GM12878 (cell line): Measurements from ENCODE around the gene LENG9. TPM values are rescaled to one million over a fixed set of nuclear protein-coding genes. Genes with fewer than 3 reads are reported as not detected.
A peak's percentile ranks its signal among the peaks of the same experiment; 100 is the strongest.

Experiments used
- ATAC-seq: fragments of 200-7000 bp; cut with Tn5 transposase; 3 replicates; pipeline ENCODE4 v1.9.1; 2020; ENCODE audit warnings: mild to moderate bottlenecking, moderate library complexity
- BruUV-seq: library from RNA; stranded (reverse); fragments of 400-500 nt; replicated peaks from 2 replicates; lab custom pipeline; 2021; lab: Mats Ljungman, UMichigan
- CTCF ChIA-PET: fragments of 300-600 bp; sonication (Branson Sonifier 250); formaldehyde crosslinking; extraction: SDS; loops from one replicate; lab custom pipeline; 2021; ENCODE audit warnings: inconsistent platforms; lab: Yijun Ruan, JAX
- POLR2A ChIA-PET: fragments of 350-600 bp; formaldehyde crosslinking; extraction: SDS; loops from one replicate; lab custom pipeline; 2021; ENCODE audit warnings: inconsistent platforms; lab: Charles Lee
- RAD21 ChIA-PET: fragments of 300-600 bp; sonication (Branson Sonifier 250); formaldehyde crosslinking; loops from one replicate; lab custom pipeline; 2023; ENCODE audit warnings: antibody characterized with exemption; ENCODE audit not compliant: unreplicated experiment; lab: Charles Lee
- SMC1A ChIA-PET: fragments of 300-600 bp; sonication (Branson Sonifier 250); formaldehyde crosslinking; loops from one replicate; lab custom pipeline; 2023; ENCODE audit not compliant: unreplicated experiment, uncharacterized antibody; lab: Charles Lee
- DNase-seq: peaks from one replicate; pipeline ENCODE4 v3.0.0-alpha.2; 2011; ENCODE audit warnings: low read depth, low spot score
- FAIRE-seq: peaks from 3 replicates; lab custom pipeline; 2011; peaks lifted over from hg19 to GRCh38; lab: Jason Lieb, UNC
- H2AFZ ChIP-seq: 2 replicates; pipeline ENCODE4 v1.6.0; 2011; ENCODE audit warnings: low read depth, low read length, control low read depth; ENCODE audit not compliant: control insufficient read depth
- H3K27ac ChIP-seq: 2 replicates; pipeline ENCODE4 v1.5.1; 2011; ENCODE audit warnings: control low read depth; ENCODE audit not compliant: control insufficient read depth, insufficient read depth
- H3K27me3 ChIP-seq, 2 experiments: replicated peaks in 1 of 2; 2 replicates each; pipeline versions ENCODE4 v1.6.0 to v1.6.1; 2011; ENCODE audit warnings: low read length in 1 of 2; ENCODE audit not compliant: control insufficient read depth in 2 of 2, insufficient read depth in 2 of 2
- H3K36me3 ChIP-seq, 2 experiments: 2 replicates each; pipeline ENCODE4 v1.5.1; 2011; ENCODE audit warnings: low read length in 1 of 2; ENCODE audit not compliant: control insufficient read depth in 2 of 2, insufficient read depth in 2 of 2
- H3K4me1 ChIP-seq: 2 replicates; pipeline ENCODE4 v1.6.1; 2011; ENCODE audit warnings: mild to moderate bottlenecking, low read length, moderate library complexity, mixed read lengths; ENCODE audit not compliant: control insufficient read depth, insufficient read depth
- H3K4me2 ChIP-seq: 2 replicates; pipeline ENCODE4 v1.6.0; 2011; ENCODE audit warnings: control low read depth; ENCODE audit not compliant: control insufficient read depth, insufficient read depth
- H3K4me3 ChIP-seq: fragments of 200-600 bp; sonication (generic); 2 replicates; pipeline ENCODE4 v1.5.1; 2016
- H3K79me2 ChIP-seq: 2 replicates; pipeline ENCODE4 v1.6.0; 2011; ENCODE audit warnings: low read length; ENCODE audit not compliant: control insufficient read depth, insufficient read depth
- H3K9ac ChIP-seq: 2 replicates; pipeline ENCODE4 v1.8.0; 2011; ENCODE audit warnings: low read length, control low read depth, mixed read lengths; ENCODE audit not compliant: control insufficient read depth, insufficient read depth
- H3K9me3 ChIP-seq: replicated peaks from 3 replicates; pipeline ENCODE4 v1.5.1; 2011; ENCODE audit warnings: mild to moderate bottlenecking, low read length; ENCODE audit not compliant: control insufficient read depth, insufficient read depth
- H4K20me1 ChIP-seq: 2 replicates; pipeline ENCODE4 v1.6.0; 2011; ENCODE audit not compliant: control insufficient read depth, insufficient read depth
- BHLHE40 ChIP-seq, 2 experiments: fragments of 450-650 bp in 1 of 2; IDR thresholded peaks; 2 replicates each; pipeline ENCODE4 v1.6.1; 2011 to 2017; ENCODE audit warnings: low read depth in 2 of 2, borderline replicate concordance in 1 of 2, improper control_type of control experiment in 1 of 2, low read length in 1 of 2, mild to moderate bottlenecking in 1 of 2
- CBX3 ChIP-seq: fragments of 200-600 bp; sonication (generic); IDR thresholded peaks from 2 replicates; pipeline ENCODE4 v1.6.1; 2016; ENCODE audit warnings: low read depth, borderline replicate concordance
- FOXM1 ChIP-seq: IDR thresholded peaks from 2 replicates; pipeline ENCODE4 v1.6.1; 2012; ENCODE audit warnings: low read depth, mild to moderate bottlenecking, inconsistent platforms, low read length, moderate library complexity
- HDAC2 ChIP-seq: fragments of 200-600 bp; sonication (generic); IDR thresholded peaks from 2 replicates; pipeline ENCODE4 v1.6.1; 2017
- IKZF1 ChIP-seq: fragments of 450-650 bp; conservative IDR thresholded peaks from 2 replicates; pipeline ENCODE4 v1.6.1; 2017; ENCODE audit warnings: antibody characterized with exemption, mild to moderate bottlenecking
- IKZF2 ChIP-seq, 2 experiments: fragments of 450-650 bp; IDR thresholded peaks; 2 replicates each; pipeline ENCODE4 v1.6.1; 2017; ENCODE audit warnings: mild to moderate bottlenecking in 2 of 2, moderate library complexity in 2 of 2
- JUNB ChIP-seq: IDR thresholded peaks from 2 replicates; pipeline ENCODE4 v1.6.1; 2016; ENCODE audit warnings: antibody characterized with exemption, mild to moderate bottlenecking
- KDM1A ChIP-seq: fragments of 200-600 bp; sonication (generic); IDR thresholded peaks from 2 replicates; pipeline ENCODE4 v1.6.1; 2016; ENCODE audit warnings: borderline replicate concordance
- KLF5 ChIP-seq: fragments of 450-650 bp; IDR thresholded peaks from 2 replicates; pipeline ENCODE4 v1.6.1; 2014; ENCODE audit warnings: mild to moderate bottlenecking; ENCODE audit not compliant: partially characterized antibody
- MEF2A ChIP-seq: IDR thresholded peaks from 2 replicates; pipeline ENCODE4 v1.6.1; 2011; ENCODE audit warnings: low read depth, mild to moderate bottlenecking, low read length, moderate library complexity; ENCODE audit not compliant: insufficient read depth
- MYC ChIP-seq: IDR thresholded peaks from 2 replicates; pipeline ENCODE4 v1.6.1; 2011; ENCODE audit warnings: mild to moderate bottlenecking, low read length, moderate library complexity, inconsistent platforms; ENCODE audit not compliant: insufficient read depth, insufficient replicate concordance, insufficient read length, severe bottlenecking
- NR2F1 ChIP-seq: fragments of 450-650 bp; conservative IDR thresholded peaks from 2 replicates; pipeline ENCODE4 v1.6.1; 2017; ENCODE audit warnings: mild to moderate bottlenecking
- PAX5 ChIP-seq: IDR thresholded peaks from 2 replicates; pipeline ENCODE4 v1.6.1; 2011; ENCODE audit warnings: low read depth, low read length, borderline replicate concordance
- POLR2AphosphoS2 ChIP-seq: IDR thresholded peaks from 2 replicates; pipeline ENCODE4 v1.6.1; 2011; ENCODE audit warnings: low read depth, mild to moderate bottlenecking, low read length, improper control_type of control experiment, moderate library complexity
- RUNX3 ChIP-seq: IDR thresholded peaks from 2 replicates; pipeline ENCODE4 v1.6.1; 2012; ENCODE audit warnings: low read length, inconsistent platforms
- SP1 ChIP-seq: IDR thresholded peaks from one replicate; pipeline ENCODE4 v1.6.1; 2011; ENCODE audit warnings: low read depth, low read length
- SPI1 ChIP-seq: IDR thresholded peaks from 2 replicates; pipeline ENCODE4 v1.6.1; 2011; ENCODE audit warnings: low read depth, mild to moderate bottlenecking, low read length, moderate library complexity, borderline replicate concordance; ENCODE audit not compliant: insufficient read depth
- SUPT20H ChIP-seq: IDR thresholded peaks from 2 replicates; pipeline ENCODE4 v1.6.1; 2011; ENCODE audit warnings: low read depth, mild to moderate bottlenecking, low read length, moderate library complexity, borderline replicate concordance; ENCODE audit not compliant: control insufficient read depth
- USF2 ChIP-seq: IDR thresholded peaks from 2 replicates; pipeline ENCODE4 v1.6.1; 2011; ENCODE audit warnings: low read depth, low read length, improper control_type of control experiment, borderline replicate concordance
- ZNF274 ChIP-seq: IDR thresholded peaks from one replicate; pipeline ENCODE4 v1.8.0; 2011; ENCODE audit not compliant: insufficient read length, insufficient read depth
- ZNF687 ChIP-seq: fragments of 450-650 bp; IDR thresholded peaks from 2 replicates; pipeline ENCODE4 v1.6.1; 2017; ENCODE audit warnings: mild to moderate bottlenecking, moderate library complexity
- WGBS: methylation state at CpG from one replicate; pipeline ENCODE4 v1.1.6; 2016; ENCODE audit warnings: low lambda C conversion rate; ENCODE audit not compliant: insufficient replicate concordance, insufficient coverage; ENCODE audit errors: missing lambda C conversion rate; 5-methylcytosine and 5-hydroxymethylcytosine counted together
- in situ Hi-C: fragments of 300-500 bp; cut with MboI; formaldehyde crosslinking; loops from 9 replicates; pipeline ENCODE4 v1.14.3; 2018; ENCODE audit warnings: mixed read lengths
- intact Hi-C: fragments of 100-400 bp; cut with micrococcal nuclease; formaldehyde crosslinking; loops from one replicate; pipeline ENCODE4 v1.14.2; 2022; ENCODE audit not compliant: unreplicated experiment
- polyA plus RNA-seq, 11 experiments: library from polyadenylated mRNA; depleted of rRNA in 4 of 11; unstranded in 6 of 11; stranded (reverse) in 5 of 11; fragments of >200 nt; fragmentation: Nextera tagmentation in 4 of 11; fragmentation: Illumina TruSeq in 1 of 11; extraction: Ambion mirVana in 4 of 11; extraction: Trizol in 1 of 11; gene quantifications; 1 replicate in 1 of 11; 2 replicates in 10 of 11; pipeline versions ENCODE4 v1.2.1 to v1.2.3, GENCODE V29; 2011 to 2016; ENCODE audit warnings: inconsistent platforms in 2 of 11, missing spikeins in 2 of 11, low read depth in 1 of 11
- total RNA-seq, 4 experiments: library from RNA; depleted of rRNA in 3 of 4; stranded (reverse); fragments of >200 nt in 3 of 4; fragmentation: Illumina TruSeq in 1 of 4; extraction: Trizol in 1 of 4; gene quantifications; 2 replicates each; pipeline versions ENCODE4 v1.2.1 to v1.2.3, GENCODE V29; 2013 to 2021

Gene LENG9
- total and polyA plus RNA-seq, 10 of the 15 experiments (the other 5 are each of a cell fraction or from before 2014, with no cell fraction given), result 0.09 to 2.9 (median 0.76) TPM; not detected in 1

- FAIRE-seq (no peak), DNase-seq (no peak), ATAC-seq (peak; percentile 52; the same call in 2 of the 3 replicates)
- intact Hi-C loops, result loop anchor here (5.0 kb wide), 2 partner anchors 34 to 69 kb away; no protein-coding TSS in a partner anchor
- no TSS peak for BruUV-seq
- Histone ChIP-seq H4K20me1 (no peaks in the 10 kb centered on the region), H3K9me3 (no peaks in the 10 kb centered on the region), H2AFZ (no peak overlapping the region), H3K36me3 (no peaks in the 10 kb centered on the region), H3K27me3 (no peaks in the 10 kb centered on the region; a peak in 1 of 4 replicates), H3K4me1 (peaks cover 12% of the 10 kb centered on the region), H3K79me2 (no peaks in the 10 kb centered on the region), H3K4me2 (peak overlapping the region; percentile 11; the same call in 1 of the 2 replicates), H3K4me3 (no peak overlapping the region), H3K9ac (no peak overlapping the region), H3K27ac (no peak overlapping the region)
- ChIA-PET RAD21 (interaction anchor here (0.6 to 6.5 kb wide), 6 partner anchors 50 to 197 kb away, joined by 3 to 59 read pairs (median 3); no protein-coding TSS in a partner anchor), POLR2A (no interaction called here), CTCF (interaction anchor here (0.5 to 8.5 kb wide), 10 partner anchors 8 to 653 kb away, joined by 3 to 236 read pairs (median 8); partner anchors contain the start of gene LILRA2), SMC1A (interaction anchor here (1.0 to 7.3 kb wide), 9 partner anchors 69 to 200 kb away, joined by 3 to 118 read pairs (median 8); partner anchors contain the start of gene LILRB4)
- in situ Hi-C loops, result no loop called here
- WGBS, result 0% methylated on average over 2 of the region's 3 CpGs
- TF ChIP-seq KLF5 (no peak), POLR2AphosphoS2 (no peak), SP1 (no peak), HDAC2 (no peak), NR2F1 (peak; percentile 38; the same call in 1 of the 2 replicates), RUNX3 (peak; percentile 95), IKZF1 (no peak; the same call in 1 of the 2 replicates), ZNF274 (no peak), PAX5 (peak; percentile 28; the same call in 1 of the 2 replicates), IKZF2 (IDR thresholded peaks at IDR 0.05) (peak; percentile 53 to 60; a peak in 3 of 4 replicates), JUNB (peak; percentile 19; the same call in 1 of the 2 replicates), MEF2A (0 out of 2 replicates have a peak, but pooled peaks have one; percentile 46), USF2 (no peak), KDM1A (no peak), MYC (no peak), SUPT20H (no peak), ZNF687 (no peak), CBX3 (no peak), SPI1 (no peak), BHLHE40 (IDR thresholded peaks at IDR 0.05; ENCODE audit: borderline replicate concordance in 1 of 2, low read depth in 2 of 2, low read length in 1 of 2) (peak; percentile 20 to 22; a peak in 1 of 4 replicates), FOXM1 (peak; percentile 27; the same call in 1 of the 2 replicates)
Measured at GRCh38 chr19:54482889-54483288, 19.3 kb upstream of the LENG9 start.
